Measurements from ENCODE around the gene C17orf100. TPM values are rescaled to one million over a fixed set of nuclear protein-coding genes. Genes with fewer than 3 reads are reported as not detected.
"Not testable (repeated sequence)": the region's sequence is repeated elsewhere in the genome, so short reads cannot be mapped to it uniquely, and the experiment has no call there.

C17orf100 gene
- polyA plus RNA-seq, 1 donor = 8.1 TPM

DNA sequence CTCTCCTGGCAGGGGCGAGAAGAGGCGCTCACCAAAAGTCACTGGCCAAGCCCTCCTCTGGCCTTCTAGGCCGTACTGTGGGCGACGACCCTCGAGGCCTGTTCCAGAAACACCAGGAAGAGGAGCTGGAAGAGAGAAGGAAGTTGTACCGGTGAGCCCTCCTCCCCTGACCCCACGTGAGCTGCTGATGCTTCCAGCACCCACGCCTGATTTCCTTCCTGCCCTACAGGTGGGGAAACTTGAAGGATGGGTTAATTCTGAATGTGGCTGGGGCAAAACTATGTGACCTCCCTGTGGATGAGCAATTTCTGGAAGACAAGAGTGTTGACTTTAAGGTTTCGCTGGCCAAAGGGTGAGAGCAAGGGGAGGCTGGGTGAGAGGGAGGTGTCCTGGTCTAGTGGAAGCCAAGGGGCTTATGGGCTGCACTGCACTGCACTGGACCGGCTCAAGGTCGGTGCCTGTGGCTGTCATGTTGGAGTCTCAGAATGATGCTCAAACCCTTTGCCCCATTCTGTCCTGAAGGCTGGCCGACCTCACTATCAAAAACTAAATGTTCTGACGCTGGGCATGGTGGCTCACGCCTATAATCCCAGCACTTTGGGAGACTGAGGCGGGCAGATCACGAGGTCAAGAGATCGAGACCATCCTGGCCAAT, 6.2 kb downstream of the C17orf100 start:
- no peaks in the 10 kb centered on the region for H3K36me3 ChIP-seq (ENCODE audit: control insufficient read depth, insufficient read depth, low read length)
- H3K4me3 ChIP-seq (ENCODE audit: low read length) = no peak overlapping the region
- H3K27me3 ChIP-seq (ENCODE audit: control insufficient read depth, insufficient read depth, low read length) = peaks cover 30% of the 10 kb centered on the region
- no peak overlapping the region for H3K27ac ChIP-seq (ENCODE audit: low read length)
- peaks cover 23% of the 10 kb centered on the region for H3K4me1 ChIP-seq (ENCODE audit: control insufficient read depth, insufficient read depth, low read length)
- no CpG with 5 or more reads among the region's 18 CpGs for WGBS (ENCODE audit: insufficient coverage, low lambda C conversion rate)
- no peaks in the 10 kb centered on the region for H3K9me3 ChIP-seq (ENCODE audit: control insufficient read depth, low read depth, low read length)
- DNase-seq = no peak

DNA sequence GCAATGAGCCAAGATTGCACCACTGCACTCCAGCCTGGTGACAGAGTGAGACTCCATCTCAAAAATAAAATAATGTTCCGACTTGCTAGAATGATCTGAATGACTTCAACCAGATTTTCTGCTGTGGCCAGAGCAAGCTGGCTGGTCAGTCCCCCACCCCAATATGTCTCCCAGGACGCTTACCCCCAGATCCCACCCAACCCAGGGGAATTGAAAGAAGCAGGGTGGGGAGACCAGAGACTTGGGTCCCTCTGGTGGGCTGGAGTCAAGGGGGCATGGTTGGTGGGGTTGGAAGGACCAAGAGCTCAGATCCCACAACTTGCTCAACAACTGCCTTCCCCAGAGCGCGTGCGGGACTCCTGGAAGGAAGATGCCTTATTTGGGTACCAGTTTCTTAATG, 6.8 kb downstream of the C17orf100 start:
- Histone ChIP-seq H3K4me1 (ENCODE audit: control insufficient read depth, insufficient read depth, low read length) (peaks cover 23% of the 10 kb centered on the region), H3K27me3 (ENCODE audit: control insufficient read depth, insufficient read depth, low read length) (peaks cover 30% of the 10 kb centered on the region)
- H3K27ac ChIP-seq (ENCODE audit: low read length); H3K9me3 ChIP-seq (ENCODE audit: control insufficient read depth, low read depth, low read length); H3K36me3 ChIP-seq (ENCODE audit: control insufficient read depth, insufficient read depth, low read length); DNase-seq; H3K4me3 ChIP-seq (ENCODE audit: low read length): not testable (repeated sequence)
- no CpG with 5 or more reads among the region's 5 CpGs for WGBS (ENCODE audit: insufficient coverage, low lambda C conversion rate)

DNA sequence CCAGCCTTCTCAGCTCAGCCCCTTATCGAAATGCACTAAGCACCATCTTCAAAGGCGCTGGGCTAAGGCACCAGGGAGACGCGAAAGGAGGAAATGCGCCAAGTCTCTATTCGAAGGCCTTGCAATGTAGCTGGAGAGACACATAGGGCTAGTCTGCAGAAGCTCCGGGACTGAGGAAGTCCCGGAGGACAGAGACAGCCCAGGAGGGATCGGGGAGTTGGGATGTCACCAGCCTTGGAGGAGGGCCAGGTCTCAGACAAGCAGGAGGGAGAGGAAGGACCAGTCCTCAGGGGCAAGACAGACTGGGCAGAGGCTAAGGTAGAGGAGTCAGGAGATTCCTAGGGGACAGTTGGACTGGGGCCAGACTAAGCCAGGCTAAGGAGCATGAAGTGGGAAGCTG, 8.5 kb downstream of the C17orf100 start:
- H3K4me3 ChIP-seq (ENCODE audit: low read length) = no peak overlapping the region
- H3K27me3 ChIP-seq (ENCODE audit: control insufficient read depth, insufficient read depth, low read length) = peaks cover 19% of the 10 kb centered on the region
- no CpG with 5 or more reads among the region's 9 CpGs for WGBS (ENCODE audit: insufficient coverage, low lambda C conversion rate)
- no peaks in the 10 kb centered on the region for H3K9me3 ChIP-seq (ENCODE audit: control insufficient read depth, low read depth, low read length)
- H3K27ac ChIP-seq (ENCODE audit: low read length) = no peak overlapping the region
- no peak for DNase-seq
- H3K4me1 ChIP-seq (ENCODE audit: control insufficient read depth, insufficient read depth, low read length) = peaks cover 15% of the 10 kb centered on the region
- no peaks in the 10 kb centered on the region for H3K36me3 ChIP-seq (ENCODE audit: control insufficient read depth, insufficient read depth, low read length)

DNA sequence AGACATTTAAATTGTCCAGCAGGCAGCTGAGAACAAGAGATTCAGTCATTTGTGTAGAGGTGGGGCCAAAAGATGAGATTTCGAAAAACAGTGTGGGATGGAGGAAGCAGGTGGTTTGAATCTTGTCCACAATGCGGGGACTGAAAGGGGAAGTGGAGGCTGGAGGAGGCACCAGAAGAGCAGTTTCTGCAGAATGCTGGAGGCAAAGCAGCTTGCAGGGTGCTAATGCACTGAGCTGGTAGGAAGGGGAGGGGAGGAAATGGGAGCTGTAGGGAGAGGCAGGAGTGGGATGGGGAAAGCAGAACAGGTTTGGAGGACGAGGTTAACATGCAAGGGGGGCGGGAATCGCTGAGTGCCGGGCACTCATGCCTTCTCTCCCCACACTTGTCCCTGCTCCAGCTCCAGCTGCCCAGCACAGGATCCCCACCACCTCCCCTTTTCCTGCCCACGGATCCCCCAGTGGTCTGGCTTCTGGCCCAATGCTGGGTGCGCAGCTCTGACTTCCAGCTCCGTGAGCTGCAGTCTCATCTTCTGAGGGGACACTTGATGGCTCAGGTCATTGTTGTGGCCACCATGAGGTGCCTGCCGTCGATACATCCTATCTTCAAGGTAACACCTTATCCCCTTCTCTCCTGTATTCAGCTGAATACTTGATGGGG, 9.4 kb downstream of the C17orf100 start:
- no peaks in the 10 kb centered on the region for H3K9me3 ChIP-seq (ENCODE audit: control insufficient read depth, low read depth, low read length)
- WGBS (ENCODE audit: insufficient coverage, low lambda C conversion rate) = 92% methylated on average over 2 of the region's 11 CpGs
- H3K4me1 ChIP-seq (ENCODE audit: control insufficient read depth, insufficient read depth, low read length) = peaks cover 11% of the 10 kb centered on the region
- DNase-seq = no peak
- no peak overlapping the region for H3K27ac ChIP-seq (ENCODE audit: low read length)
- peaks cover 12% of the 10 kb centered on the region for H3K27me3 ChIP-seq (ENCODE audit: control insufficient read depth, insufficient read depth, low read length)
- no peaks in the 10 kb centered on the region for H3K36me3 ChIP-seq (ENCODE audit: control insufficient read depth, insufficient read depth, low read length)
- no peak overlapping the region for H3K4me3 ChIP-seq (ENCODE audit: low read length)

DNA sequence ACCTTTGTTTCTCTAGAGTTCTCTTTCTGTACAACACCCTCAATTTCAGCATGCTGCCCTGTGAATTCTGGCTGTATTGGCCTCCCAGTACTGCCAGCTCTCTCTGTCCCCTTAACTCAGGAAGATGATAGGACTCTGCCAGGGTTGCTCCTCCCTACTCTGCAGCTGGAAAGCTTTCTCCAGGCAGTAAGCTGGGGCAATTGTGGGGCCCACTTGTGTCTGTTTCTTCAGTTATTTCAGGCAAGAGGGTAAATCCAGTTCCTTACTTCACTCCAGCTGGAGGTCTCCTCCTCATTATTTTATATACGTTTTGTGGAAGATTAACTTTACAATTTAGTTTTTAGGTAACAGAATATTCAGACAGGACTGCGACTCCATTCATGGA, 9.9 kb downstream of the C17orf100 start:
- Histone ChIP-seq H3K27me3 (ENCODE audit: control insufficient read depth, insufficient read depth, low read length) (peaks cover 12% of the 10 kb centered on the region), H3K4me3 (ENCODE audit: low read length) (no peak overlapping the region), H3K9me3 (ENCODE audit: control insufficient read depth, low read depth, low read length) (no peaks in the 10 kb centered on the region), H3K36me3 (ENCODE audit: control insufficient read depth, insufficient read depth, low read length) (no peaks in the 10 kb centered on the region), H3K4me1 (ENCODE audit: control insufficient read depth, insufficient read depth, low read length) (peaks cover 11% of the 10 kb centered on the region), H3K27ac (ENCODE audit: low read length) (no peak overlapping the region)
- DNase-seq = peak in 1 of 2 donors; percentile 58
- WGBS (ENCODE audit: insufficient coverage, low lambda C conversion rate) = 20% methylated on average over 1 of the region's 2 CpGs

DNA sequence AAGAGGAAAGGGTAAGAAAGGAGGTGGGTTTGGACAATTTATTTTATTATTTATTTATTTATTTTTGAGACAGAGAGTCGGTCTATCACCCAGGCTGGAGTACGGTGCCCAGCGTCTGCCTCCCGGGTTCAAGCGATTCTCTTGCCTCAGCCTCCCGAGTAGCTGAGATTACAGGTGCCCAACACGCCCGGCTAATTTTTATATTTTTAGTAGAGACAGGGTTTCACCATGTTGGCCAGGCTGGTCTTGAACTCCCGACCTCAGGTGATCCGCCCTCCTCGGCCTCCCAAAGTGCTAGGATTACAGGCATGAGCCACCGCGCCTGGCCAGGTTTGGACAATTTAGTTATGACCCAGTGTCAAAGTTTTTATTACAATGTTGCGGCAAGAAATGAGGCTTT, 11.6 kb downstream of the C17orf100 start:
- not testable (repeated sequence) for H3K27ac ChIP-seq (ENCODE audit: low read length); H3K36me3 ChIP-seq (ENCODE audit: control insufficient read depth, insufficient read depth, low read length); H3K27me3 ChIP-seq (ENCODE audit: control insufficient read depth, insufficient read depth, low read length); H3K4me1 ChIP-seq (ENCODE audit: control insufficient read depth, insufficient read depth, low read length); H3K4me3 ChIP-seq (ENCODE audit: low read length); DNase-seq; H3K9me3 ChIP-seq (ENCODE audit: control insufficient read depth, low read depth, low read length)
- no CpG with 5 or more reads among the region's 14 CpGs for WGBS (ENCODE audit: insufficient coverage, low lambda C conversion rate)

DNA sequence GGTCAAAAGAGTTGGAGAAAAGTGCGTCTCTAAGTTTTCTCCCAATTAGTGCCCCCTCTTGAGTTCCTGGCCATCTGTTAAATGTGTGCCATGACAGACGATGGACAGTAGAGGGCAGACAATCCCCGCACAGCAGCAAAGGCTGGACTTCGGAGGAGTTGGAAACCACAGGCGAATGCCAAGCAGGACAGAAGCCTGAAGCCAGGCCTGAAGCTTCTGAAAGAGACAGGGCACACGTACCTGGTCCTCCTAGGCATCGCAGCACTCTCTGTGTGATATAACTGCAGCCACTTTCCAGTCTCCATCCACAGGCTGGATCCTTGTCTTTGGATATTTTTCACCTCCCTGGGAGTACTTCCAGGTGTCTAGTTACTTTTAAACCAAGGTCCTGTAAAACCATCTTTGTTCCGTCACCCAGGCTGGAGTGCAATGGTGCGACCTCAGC, 14.5 kb downstream of the C17orf100 start:
- Histone ChIP-seq H3K27me3 (ENCODE audit: control insufficient read depth, insufficient read depth, low read length) (no peaks in the 10 kb centered on the region), H3K9me3 (ENCODE audit: control insufficient read depth, low read depth, low read length) (no peaks in the 10 kb centered on the region), H3K4me3 (ENCODE audit: low read length) (no peak overlapping the region), H3K36me3 (ENCODE audit: control insufficient read depth, insufficient read depth, low read length) (no peaks in the 10 kb centered on the region), H3K27ac (ENCODE audit: low read length) (no peak overlapping the region), H3K4me1 (ENCODE audit: control insufficient read depth, insufficient read depth, low read length) (peaks cover 6% of the 10 kb centered on the region)
- peak; percentile 65 to 69 for DNase-seq
- WGBS (ENCODE audit: insufficient coverage, low lambda C conversion rate) = no CpG with 5 or more reads among the region's 9 CpGs

DNA sequence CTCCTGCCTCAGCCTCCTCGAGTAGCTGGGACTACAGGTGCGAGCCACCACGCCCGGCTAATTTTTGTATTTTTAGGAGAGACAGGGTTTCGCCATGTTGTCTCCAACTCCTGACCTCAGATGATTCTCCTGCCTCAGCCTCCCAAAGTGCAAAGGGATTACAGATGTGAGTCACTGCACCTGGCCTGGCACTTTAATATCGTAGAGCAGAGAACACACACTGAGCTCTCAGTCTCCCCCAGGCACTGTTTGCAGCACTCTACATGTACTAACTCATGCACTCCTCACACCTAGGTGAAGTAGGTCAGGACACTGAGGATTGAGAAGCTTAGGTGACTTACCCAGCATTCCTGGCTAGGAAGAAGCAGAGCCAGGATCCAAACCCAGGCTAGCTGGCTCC, 15.0 kb downstream of the C17orf100 start:
- no peak for DNase-seq
- no CpG with 5 or more reads among the region's 6 CpGs for WGBS (ENCODE audit: insufficient coverage, low lambda C conversion rate)

DNA sequence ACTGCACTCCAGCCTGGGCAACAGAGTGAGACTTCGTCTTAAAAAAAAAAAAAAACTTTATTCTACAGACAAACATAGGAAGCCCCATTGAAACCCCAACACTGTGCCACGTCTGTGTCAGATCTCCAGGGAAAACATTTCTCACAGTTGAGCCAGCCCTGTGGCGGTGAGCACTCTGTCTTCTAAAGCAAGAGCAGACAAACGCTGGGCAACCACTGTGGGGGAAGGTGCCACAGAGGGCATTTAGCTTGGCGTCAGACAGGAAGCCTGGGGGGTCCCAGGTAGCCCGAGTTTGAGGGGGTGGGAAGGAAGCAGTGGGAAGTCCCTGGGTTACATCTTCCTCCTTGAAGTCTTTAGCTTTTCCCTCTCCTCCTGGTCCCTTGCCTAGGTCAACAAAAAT, 16.0 kb downstream of the C17orf100 start:
- H3K4me3 ChIP-seq (ENCODE audit: low read length) = no peak overlapping the region
- H3K36me3 ChIP-seq (ENCODE audit: control insufficient read depth, insufficient read depth, low read length) = no peaks in the 10 kb centered on the region
- no peak overlapping the region for H3K27ac ChIP-seq (ENCODE audit: low read length)
- no peaks in the 10 kb centered on the region for H3K9me3 ChIP-seq (ENCODE audit: control insufficient read depth, low read depth, low read length)
- no peak for DNase-seq
- WGBS (ENCODE audit: insufficient coverage, low lambda C conversion rate) = no CpG with 5 or more reads among the region's 6 CpGs
- H3K4me1 ChIP-seq (ENCODE audit: control insufficient read depth, insufficient read depth, low read length) = no peaks in the 10 kb centered on the region
- H3K27me3 ChIP-seq (ENCODE audit: control insufficient read depth, insufficient read depth, low read length) = no peaks in the 10 kb centered on the region

More for the DNA sequence above, 15.0 kb downstream of the C17orf100 start:
- Histone ChIP-seq H3K9me3 (ENCODE audit: control insufficient read depth, low read depth, low read length) (no peaks in the 10 kb centered on the region), H3K36me3 (ENCODE audit: control insufficient read depth, insufficient read depth, low read length) (no peaks in the 10 kb centered on the region), H3K4me1 (ENCODE audit: control insufficient read depth, insufficient read depth, low read length) (peaks cover 1% of the 10 kb centered on the region), H3K27me3 (ENCODE audit: control insufficient read depth, insufficient read depth, low read length) (no peaks in the 10 kb centered on the region), H3K27ac (ENCODE audit: low read length) (no peak overlapping the region), H3K4me3 (ENCODE audit: low read length) (no peak overlapping the region)

DNA sequence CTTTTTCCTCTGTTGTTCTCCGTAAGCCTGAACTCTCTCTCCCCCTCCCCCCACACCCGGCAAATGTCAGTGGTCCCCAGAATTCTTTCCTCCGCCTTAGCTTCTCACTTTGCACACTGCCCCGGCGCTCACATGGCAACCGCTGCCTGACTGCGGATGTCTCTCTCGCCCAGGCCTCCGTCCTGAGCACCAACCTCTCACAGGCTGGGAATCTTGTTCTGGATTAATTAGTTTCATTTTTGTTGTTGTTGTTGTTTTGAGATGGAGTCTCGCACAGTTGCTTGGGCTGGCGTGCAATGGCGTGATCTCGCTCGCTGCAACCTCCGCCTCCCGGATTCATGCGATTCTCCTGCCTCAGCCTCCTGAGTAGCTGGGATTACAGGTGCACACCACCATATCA, 16.7 kb downstream of the C17orf100 start:
- Histone ChIP-seq H3K27me3 (ENCODE audit: control insufficient read depth, insufficient read depth, low read length) (no peaks in the 10 kb centered on the region), H3K9me3 (ENCODE audit: control insufficient read depth, low read depth, low read length) (no peaks in the 10 kb centered on the region), H3K36me3 (ENCODE audit: control insufficient read depth, insufficient read depth, low read length) (no peaks in the 10 kb centered on the region), H3K4me1 (ENCODE audit: control insufficient read depth, insufficient read depth, low read length) (no peaks in the 10 kb centered on the region), H3K27ac (ENCODE audit: low read length) (no peak overlapping the region), H3K4me3 (ENCODE audit: low read length) (no peak overlapping the region)
- 94% methylated on average over 3 of the region's 17 CpGs for WGBS (ENCODE audit: insufficient coverage, low lambda C conversion rate)
- no peak for DNase-seq
